ENCODE data around the gene SUSD4. TPM values are rescaled to one million over a fixed set of nuclear protein-coding genes. Genes with fewer than 3 reads are reported as not detected.
"Not testable (repeated sequence)": the region's sequence is repeated elsewhere in the genome, so short reads cannot be mapped to it uniquely, and the experiment has no call there.

The SUSD4 gene
- total RNA-seq, 1 donor from 2014 or later: 0.84 TPM

GRCh38 chr1:223285452-223285851, 78.5 kb downstream of the SUSD4 start:
- Histone ChIP-seq H3K4me3 (ENCODE audit: low read depth, low read length) (no peak overlapping the region), H3K36me3 (ENCODE audit: control insufficient read depth, insufficient read depth, low read length) (no peaks in the 10 kb centered on the region), H3K27me3 (ENCODE audit: control insufficient read depth, insufficient read depth, low read length) (no peaks in the 10 kb centered on the region)
- no peak for DNase-seq (ENCODE audit: low read depth)
- TF ChIP-seq CTCF (IDR thresholded peaks at IDR 0.05; ENCODE audit: insufficient read depth, low read length, poor library complexity, severe bottlenecking): no peak

GRCh38 chr1:223283697-223284096, 80.3 kb downstream of the SUSD4 start:
- H3K4me3 ChIP-seq (ENCODE audit: low read depth, low read length); DNase-seq (ENCODE audit: low read depth); H3K36me3 ChIP-seq (ENCODE audit: control insufficient read depth, insufficient read depth, low read length); H3K27me3 ChIP-seq (ENCODE audit: control insufficient read depth, insufficient read depth, low read length): not testable (repeated sequence)

GRCh38 chr1:223278311-223278710, 85.7 kb downstream of the SUSD4 start:
- DNase-seq (ENCODE audit: low read depth); H3K36me3 ChIP-seq (ENCODE audit: control insufficient read depth, insufficient read depth, low read length); H3K4me3 ChIP-seq (ENCODE audit: low read depth, low read length); H3K27me3 ChIP-seq (ENCODE audit: control insufficient read depth, insufficient read depth, low read length): not testable (repeated sequence)

- no peak for DNase-seq (ENCODE audit: low read depth)
- no peak for TF ChIP-seq CTCF (IDR thresholded peaks at IDR 0.05; ENCODE audit: insufficient read depth, low read length, poor library complexity, severe bottlenecking)
- H3K27me3 ChIP-seq (ENCODE audit: control insufficient read depth, insufficient read depth, low read length): no peaks in the 10 kb centered on the region
- H3K36me3 ChIP-seq (ENCODE audit: control insufficient read depth, insufficient read depth, low read length): no peaks in the 10 kb centered on the region
- H3K4me3 ChIP-seq (ENCODE audit: low read depth, low read length): no peak overlapping the region
Observed at GRCh38 chr1:223276029-223276428, 87.9 kb downstream of the SUSD4 start.

- no peaks in the 10 kb centered on the region for H3K36me3 ChIP-seq (ENCODE audit: control insufficient read depth, insufficient read depth, low read length)
- no peak for TF ChIP-seq CTCF (IDR thresholded peaks at IDR 0.05; ENCODE audit: insufficient read depth, low read length, poor library complexity, severe bottlenecking)
- no peak overlapping the region for H3K4me3 ChIP-seq (ENCODE audit: low read depth, low read length)
- DNase-seq (ENCODE audit: low read depth): no peak
- H3K27me3 ChIP-seq (ENCODE audit: control insufficient read depth, insufficient read depth, low read length): peaks cover 2% of the 10 kb centered on the region
Observed at GRCh38 chr1:223273511-223273910, 90.5 kb downstream of the SUSD4 start.

GRCh38 chr1:223271085-223271781, 92.7 kb downstream of the SUSD4 start:
- Histone ChIP-seq H3K36me3 (ENCODE audit: control insufficient read depth, insufficient read depth, low read length) (no peaks in the 10 kb centered on the region), H3K27me3 (ENCODE audit: control insufficient read depth, insufficient read depth, low read length) (peaks cover 6% of the 10 kb centered on the region), H3K4me3 (ENCODE audit: low read depth, low read length) (no peak overlapping the region)
- TF ChIP-seq CTCF (IDR thresholded peaks at IDR 0.05; ENCODE audit: insufficient read depth, low read length, poor library complexity, severe bottlenecking): no peak
- no peak for DNase-seq (ENCODE audit: low read depth)

GRCh38 chr1:223270155-223270554, 93.8 kb downstream of the SUSD4 start:
- H3K27me3 ChIP-seq (ENCODE audit: control insufficient read depth, insufficient read depth, low read length): peaks cover 8% of the 10 kb centered on the region
- TF ChIP-seq CTCF (IDR thresholded peaks at IDR 0.05; ENCODE audit: insufficient read depth, low read length, poor library complexity, severe bottlenecking): no peak
- H3K4me3 ChIP-seq (ENCODE audit: low read depth, low read length): no peak overlapping the region
- no peak for DNase-seq (ENCODE audit: low read depth)
- no peaks in the 10 kb centered on the region for H3K36me3 ChIP-seq (ENCODE audit: control insufficient read depth, insufficient read depth, low read length)
